ENCODE measurements around the gene GPC3.
A peak's percentile ranks its signal among the peaks of the same experiment; 100 is the strongest.

The GPC3 gene

DNA sequence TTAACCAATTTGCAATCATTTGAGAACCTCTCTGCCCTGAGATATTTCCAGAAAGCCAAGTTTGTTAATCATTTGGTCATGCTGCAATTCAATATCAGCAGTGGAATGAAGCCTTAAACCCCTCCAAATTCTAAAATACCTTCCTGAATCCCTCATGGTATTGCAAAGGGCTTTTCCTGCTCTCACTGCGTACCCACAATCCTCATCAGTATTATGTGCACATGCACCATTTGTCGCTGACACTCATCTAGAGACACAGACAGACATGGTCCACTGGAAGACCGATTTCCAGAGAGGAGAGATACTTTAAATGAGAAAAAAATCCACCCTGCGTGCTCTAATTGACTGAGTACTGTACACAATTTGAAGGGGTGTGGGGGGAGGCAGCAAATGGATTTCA lies 104.4 kb downstream of the GPC3 start:
- DNase-seq, result no peak

- no peak for DNase-seq
Observed at GRCh38 chrX:133880032-133880443, 105.4 kb downstream of the GPC3 start.

DNA sequence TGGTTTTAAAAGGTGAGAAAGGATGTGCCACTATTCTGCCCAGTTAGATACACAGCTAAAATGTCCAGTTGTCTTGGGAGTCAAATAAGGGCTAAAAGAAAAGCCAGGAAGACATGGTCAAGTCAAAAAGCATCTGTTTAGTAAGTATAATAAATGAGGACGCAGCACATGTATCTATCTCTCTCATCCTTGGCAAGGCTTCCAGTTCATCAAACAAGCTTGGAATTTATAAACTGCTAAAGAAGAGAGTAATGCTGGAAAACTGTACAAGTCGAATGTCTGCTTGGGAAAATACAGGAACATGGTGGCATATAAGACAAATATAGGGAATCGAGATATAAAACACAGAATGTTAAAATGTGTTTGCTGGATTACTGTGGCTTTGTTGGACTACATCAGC lies 106.7 kb downstream of the GPC3 start:
- DNase-seq, result no peak

- no peak for DNase-seq
Observed at GRCh38 chrX:133876646-133877045, 108.7 kb downstream of the GPC3 start.

DNA sequence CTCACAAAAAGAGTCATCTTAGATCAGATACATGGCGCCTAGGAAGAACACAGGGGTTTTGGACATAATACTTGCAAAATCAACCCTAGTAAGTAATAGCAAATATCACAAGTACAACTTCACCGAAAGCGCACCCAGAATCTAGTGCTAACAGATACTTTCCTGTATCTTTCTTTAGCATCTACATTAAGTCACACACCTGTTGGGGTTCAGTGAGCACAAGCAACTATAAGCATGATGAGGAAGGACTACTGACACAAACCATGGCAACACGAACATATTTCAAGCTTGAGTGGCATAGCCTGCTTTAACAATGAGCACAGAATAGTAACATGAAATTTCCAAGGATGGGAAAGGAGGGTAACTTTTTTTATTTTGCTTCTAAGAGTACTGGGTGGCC lies 116.1 kb downstream of the GPC3 start:
- DNase-seq, result no peak

DNA sequence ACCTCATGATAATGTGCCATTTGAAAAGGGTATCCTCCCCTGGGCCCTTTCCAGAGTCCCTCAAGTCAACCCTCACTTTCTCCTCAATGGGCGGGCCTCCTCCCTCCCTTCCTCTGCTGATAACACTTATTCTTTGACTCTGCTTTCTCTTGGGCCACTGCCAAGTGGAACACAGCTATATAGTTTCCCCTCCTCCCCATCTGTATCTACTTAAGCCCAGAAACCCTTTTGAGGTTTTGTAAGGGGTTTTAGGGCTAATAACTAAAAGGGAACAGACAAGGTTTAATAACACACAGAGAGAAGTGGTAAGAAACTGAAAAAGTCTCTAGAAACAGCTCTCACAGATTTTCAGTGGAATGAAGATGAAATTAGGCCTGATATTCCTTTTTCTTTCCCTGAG lies 116.7 kb downstream of the GPC3 start:
- DNase-seq, result no peak

GRCh38 chrX:133868250-133868649 lies 117.1 kb downstream of the GPC3 start:
- DNase-seq, result no peak

DNA sequence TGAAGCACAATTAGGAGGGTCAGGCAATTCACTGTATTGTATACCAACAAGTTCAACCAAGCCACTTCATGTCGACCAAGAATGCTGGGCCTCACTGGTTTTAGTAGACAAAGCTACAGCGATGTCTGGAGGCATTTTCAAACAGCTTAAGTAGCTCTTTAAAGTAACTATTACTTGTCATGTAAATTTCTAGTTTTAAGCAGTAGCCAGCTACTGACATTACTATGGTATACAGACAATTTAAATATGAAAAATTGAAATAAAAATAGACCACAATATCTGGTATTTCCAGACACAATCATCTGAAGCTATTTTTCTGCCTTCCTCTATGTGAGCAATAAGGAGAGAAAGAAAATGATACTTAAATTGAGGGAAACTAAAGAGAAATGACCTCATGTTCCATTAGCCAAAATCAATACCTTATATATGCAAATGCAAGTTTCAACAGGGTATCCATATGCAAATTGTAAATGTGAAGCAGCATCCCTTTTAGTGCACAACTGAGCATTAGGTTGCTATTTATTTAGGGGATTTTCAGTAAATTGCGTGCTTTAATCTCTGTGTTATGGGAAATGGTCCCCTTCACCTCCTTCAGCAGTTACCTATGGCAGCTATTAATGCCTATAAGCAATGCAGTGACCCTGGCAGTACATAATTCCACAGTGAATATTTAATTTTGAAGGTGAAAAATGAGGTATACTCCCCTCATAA lies 119.5 kb downstream of the GPC3 start:
- DNase-seq, result no peak

DNA sequence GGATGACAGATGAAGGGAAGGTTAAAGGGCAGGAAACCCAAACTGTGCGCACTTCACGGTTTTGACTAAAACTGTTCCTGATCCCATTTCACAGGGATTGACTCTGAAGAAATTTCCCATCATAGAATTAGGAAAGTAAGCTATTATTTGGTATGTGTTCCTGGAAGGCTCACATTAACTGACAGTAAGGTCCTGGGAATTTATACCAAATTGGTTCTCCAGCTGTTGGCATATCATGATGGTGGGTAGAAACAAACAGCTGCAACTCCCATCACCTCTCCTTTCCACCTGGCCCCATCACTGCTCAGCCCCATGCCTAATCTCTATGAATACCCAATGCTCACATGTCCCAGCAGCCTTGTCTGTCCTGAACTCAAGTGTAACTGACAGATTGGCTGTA lies 121.2 kb downstream of the GPC3 start:
- no peak for DNase-seq

DNA sequence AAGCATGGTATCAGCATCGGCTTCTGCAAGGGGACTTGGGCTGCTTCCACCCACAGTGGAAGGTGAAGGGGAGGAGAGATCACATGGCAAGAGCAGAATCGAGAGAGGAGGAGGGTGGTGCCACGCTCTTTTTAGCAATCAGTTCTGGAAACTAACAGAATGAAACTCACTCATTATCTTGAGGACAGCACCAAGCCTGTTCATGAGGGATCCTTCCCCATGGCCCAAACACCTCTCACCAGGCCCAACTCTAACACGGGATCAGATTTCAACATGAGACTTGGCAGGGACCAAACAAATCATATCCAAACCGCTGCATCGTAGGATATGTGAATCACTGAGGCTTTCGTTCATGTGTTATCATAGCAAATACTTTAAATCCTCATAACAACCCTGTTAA lies 125.5 kb downstream of the GPC3 start:
- DNase-seq, result no peak

GRCh38 chrX:133859336-133859735 lies 126.1 kb downstream of the GPC3 start:
- no peak for DNase-seq

DNA sequence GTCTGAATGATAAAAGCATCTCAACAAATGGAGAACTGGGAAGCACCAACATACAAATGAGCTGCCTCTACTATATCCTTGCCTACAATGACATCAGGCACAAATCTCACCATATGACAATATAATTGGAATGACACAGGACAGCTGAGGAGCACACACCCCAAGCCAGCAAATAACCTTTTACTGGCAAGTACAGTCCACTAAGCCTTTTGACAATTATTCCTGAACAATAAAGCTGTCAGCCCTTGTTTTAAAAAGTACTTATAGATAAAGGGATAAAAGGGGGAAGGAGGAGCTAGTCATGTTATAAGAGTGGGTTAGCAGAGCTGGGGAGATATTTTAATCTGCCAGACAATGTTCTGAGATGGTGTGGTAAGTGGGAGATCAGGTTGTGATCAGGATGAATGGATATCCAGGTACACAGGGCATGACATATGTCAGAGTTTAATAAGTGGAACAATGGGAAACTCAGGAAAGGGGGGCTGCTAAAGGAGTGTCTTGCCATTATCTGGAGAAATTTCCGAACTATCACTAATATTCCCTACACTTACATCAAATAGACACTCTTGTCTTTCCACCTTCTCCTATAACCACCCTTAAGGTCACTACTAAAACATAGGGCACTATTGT lies 127.6 kb downstream of the GPC3 start:
- DNase-seq, result no peak

DNA sequence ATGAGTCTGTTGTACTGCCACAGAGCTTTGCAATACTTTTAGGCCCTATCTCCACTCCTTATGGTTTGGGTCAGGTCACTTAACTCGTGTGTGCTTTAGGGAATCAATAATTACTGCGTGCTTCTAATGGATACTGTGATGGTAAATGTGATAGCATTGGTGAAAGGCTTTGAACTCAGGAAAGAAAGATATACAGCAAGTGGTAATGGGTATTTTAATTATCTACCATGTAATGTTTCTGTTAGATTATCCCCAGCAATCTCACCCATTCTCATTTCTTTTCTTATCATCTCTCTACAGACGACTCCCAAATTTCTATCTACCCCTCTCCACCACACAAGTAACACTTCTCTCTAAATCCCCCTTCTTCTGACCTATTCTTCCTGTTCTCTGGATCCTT lies 128.6 kb downstream of the GPC3 start:
- DNase-seq, result no peak

- no peak for DNase-seq
Observed at GRCh38 chrX:133854290-133854689, 131.1 kb downstream of the GPC3 start.

GRCh38 chrX:133852837-133853356 lies 132.5 kb downstream of the GPC3 start:
- DNase-seq, result no peak

DNA sequence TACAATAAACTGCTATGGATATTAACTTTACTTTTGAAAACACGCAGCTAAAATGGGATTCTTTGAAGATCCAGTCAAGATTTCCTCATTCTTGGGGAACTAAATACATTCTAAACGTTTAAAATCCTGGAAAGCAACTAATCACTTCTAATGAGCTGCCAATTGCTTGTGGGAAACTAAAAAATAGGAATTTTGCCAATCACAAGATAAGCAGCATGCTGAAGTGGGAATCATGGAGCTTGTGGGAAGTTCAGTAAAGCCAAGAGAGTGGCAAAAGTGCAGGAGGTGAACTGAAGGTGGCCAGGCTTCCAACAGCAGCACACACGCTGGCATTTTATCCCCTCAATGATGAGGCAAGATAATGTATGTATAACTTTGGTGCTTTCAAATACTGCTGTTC lies 133.0 kb downstream of the GPC3 start:
- no peak for DNase-seq

DNA sequence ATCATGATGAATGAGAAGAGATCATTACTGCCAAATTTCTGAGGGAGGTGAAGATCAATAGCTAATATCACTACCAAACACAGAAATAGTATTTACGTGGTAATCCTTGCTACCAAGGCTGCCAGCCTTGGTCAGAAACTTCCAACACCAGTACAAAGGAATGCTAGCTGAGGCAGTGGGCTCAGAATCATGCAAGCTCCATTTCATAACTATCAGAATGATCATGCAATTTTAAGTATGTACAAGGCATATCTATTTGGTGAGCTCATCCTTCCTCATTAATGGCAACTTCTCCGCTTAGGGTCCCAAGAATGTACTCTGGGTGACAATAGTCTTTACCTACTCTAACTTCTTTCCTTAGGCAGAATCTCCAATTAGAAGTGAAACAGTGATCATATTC lies 135.0 kb downstream of the GPC3 start:
- DNase-seq, result no peak

DNA sequence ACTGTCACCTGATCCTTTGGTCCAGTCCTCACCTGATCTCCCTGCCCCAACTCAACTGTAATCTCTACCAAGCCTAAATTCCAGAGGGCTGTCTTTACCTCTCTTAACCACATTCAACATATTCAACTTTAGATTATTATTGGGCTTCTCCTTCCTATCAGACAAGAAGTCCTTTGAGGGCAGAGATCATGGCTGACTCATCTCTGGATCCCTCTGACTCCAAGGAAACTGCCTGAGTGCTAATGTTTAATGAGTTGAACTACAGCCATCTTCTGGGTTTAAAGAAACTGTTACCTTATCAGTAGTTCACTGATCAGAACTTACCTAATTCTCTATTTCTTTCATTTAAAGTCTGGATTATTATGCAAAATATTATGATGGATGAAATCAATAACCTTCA lies 135.7 kb downstream of the GPC3 start:
- no peak for DNase-seq

DNA sequence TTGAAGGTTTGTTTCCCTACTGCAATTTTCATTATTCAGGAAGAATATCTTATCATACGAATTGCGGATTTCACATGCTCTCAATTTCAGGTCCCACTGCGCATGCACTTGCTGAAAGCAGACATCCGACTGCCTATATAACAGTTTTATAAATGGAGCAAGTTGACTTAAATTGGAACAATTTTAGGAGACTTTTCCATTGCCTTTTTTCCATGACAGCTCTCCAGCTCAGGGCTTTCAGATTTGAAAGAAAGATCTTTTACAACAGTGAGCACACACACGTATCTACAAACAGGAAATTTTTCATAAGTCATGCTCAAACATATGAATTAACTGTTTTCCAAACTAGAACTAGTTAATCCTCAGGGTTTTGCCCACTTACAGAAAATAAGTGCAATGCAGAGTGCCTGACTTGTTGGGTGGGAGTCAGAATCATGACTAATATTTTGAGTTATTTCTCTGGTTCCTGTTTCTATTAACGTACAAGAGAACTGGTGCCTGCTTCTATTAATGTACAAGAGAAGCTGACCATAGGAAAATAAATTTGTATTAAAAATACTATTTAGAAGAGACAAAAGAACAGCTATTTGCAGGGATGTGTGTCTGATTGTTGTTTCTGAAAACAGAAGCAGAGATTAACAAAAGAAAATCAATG lies 137.9 kb downstream of the GPC3 start:
- no peak for DNase-seq

- no peak for DNase-seq
Observed at GRCh38 chrX:133846311-133846710, 139.1 kb downstream of the GPC3 start.

DNA sequence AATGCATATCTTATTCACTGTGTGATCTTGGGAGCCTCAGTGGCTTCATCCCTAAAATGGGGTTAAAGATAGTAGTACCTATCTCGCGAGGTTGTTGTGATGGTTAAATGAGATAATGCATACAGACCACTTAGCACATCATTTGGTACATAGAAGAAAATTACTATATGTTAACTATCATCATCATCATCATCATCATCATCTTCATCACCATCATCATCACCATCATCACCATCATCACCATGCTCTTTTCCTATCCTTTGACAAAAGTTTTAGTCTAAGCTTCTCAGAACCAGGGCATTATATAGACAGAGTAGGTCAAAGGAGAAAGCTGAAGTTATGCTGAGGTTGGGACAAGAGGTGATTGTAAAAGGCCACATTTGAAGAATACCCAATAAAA lies 145.0 kb downstream of the GPC3 start:
- DNase-seq, result no peak

GRCh38 chrX:133838761-133839676 lies 146.4 kb downstream of the GPC3 start:
- peak; percentile 28 for DNase-seq

- no peak for DNase-seq
Observed at GRCh38 chrX:133837091-133837490, 148.3 kb downstream of the GPC3 start.
